ENCODE measurements around the gene PNPLA6.

Gene PNPLA6

DNA sequence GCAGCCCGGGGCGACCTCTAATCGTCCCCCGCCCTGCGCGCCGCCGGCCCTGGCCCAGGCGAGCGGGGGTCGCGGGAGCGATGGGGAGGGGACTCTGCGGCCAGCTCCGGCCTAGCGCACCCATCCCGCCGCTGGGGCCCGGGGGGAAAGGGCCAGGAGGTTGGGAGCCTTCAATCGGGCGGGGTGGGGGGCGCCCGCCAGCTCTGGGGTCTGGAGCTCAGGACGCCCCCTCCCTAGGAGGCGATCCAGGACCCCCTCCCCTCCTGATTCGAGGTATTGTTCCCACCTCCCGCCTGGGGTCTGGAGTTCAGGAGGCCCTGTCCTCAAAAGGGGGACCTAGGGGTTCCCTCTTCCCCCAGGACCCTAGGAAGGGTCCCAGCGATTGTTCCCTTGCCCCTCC lies 19.2 kb upstream of the PNPLA6 start:
- DNase-seq = peak; percentile 35

DNA sequence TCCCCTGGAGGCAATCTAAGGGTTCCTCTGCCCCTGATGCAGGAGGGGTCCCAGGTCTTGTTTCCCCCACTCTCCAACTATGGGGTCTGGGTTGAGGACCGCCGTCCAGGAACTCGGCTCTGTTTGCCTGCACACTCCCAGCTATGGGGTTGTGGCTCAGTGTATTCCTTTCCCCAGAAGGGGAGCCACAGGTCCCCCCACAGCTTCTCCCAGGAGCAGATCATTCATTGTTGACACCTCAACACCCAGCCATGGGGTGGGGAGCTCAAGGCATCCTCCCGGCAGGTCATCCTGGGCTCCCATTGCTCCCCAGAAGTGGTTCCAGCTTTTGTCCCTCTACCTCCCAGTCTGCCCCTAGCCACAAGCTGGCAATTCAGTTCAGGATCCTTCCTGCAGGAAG lies 18.6 kb upstream of the PNPLA6 start:
- peak; percentile 32 for DNase-seq

DNA sequence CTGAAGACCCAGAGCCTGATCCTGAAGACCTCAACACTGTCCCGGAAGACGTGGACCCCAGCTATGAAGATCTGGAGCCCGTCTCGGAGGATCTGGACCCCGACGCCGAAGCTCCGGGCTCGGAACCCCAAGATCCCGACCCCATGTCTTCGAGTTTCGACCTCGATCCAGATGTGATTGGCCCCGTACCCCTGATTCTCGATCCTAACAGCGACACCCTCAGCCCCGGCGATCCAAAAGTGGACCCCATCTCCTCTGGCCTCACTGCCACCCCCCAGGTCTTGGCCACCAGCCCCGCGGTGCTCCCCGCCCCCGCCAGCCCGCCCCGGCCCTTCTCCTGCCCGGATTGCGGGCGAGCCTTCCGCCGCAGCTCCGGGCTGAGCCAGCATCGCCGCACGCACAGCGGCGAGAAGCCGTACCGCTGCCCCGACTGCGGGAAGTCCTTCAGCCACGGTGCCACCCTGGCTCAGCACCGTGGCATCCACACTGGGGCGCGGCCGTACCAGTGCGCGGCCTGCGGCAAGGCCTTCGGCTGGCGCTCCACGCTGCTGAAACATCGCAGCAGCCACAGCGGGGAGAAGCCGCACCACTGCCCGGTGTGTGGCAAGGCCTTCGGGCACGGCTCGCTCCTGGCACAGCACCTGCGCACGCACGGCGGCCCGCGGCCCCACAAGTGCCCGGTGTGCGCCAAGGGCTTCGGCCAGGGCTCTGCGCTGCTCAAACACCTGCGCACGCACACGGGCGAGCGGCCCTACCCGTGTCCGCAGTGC lies 16.0 kb upstream of the PNPLA6 start:
- no peak for DNase-seq

DNA sequence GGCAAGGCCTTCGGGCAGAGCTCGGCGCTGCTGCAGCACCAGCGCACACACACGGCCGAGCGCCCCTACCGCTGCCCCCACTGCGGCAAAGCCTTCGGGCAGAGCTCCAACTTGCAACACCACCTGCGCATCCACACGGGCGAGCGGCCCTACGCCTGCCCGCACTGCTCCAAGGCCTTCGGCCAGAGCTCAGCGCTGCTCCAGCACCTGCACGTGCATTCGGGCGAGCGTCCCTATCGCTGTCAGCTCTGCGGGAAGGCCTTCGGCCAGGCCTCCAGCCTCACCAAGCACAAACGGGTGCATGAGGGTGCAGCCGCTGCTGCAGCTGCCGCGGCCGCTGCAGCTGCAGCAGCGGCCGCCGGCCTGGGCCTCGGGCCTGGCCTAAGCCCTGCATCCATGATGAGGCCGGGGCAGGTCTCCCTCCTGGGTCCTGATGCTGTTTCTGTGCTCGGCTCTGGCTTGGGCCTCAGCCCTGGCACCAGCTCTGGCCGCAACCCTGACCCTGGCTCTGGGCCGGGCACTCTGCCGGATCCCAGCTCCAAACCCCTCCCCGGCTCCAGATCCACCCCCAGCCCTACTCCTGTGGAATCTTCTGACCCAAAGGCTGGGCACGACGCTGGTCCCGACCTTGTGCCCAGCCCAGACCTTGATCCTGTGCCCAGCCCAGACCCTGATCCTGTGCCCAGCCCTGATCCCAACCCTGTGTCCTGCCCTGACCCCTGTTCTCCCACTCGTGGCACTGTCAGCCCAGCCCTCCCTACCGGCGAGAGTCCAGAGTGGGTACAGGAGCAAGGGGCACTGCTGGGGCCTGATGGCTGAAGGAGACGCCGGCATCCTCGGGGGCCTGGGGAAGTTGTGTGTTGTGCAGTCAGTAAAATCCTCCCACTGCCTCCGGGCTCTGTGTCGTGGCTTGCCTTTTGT lies 15.1 kb upstream of the PNPLA6 start:
- no peak for DNase-seq

DNA sequence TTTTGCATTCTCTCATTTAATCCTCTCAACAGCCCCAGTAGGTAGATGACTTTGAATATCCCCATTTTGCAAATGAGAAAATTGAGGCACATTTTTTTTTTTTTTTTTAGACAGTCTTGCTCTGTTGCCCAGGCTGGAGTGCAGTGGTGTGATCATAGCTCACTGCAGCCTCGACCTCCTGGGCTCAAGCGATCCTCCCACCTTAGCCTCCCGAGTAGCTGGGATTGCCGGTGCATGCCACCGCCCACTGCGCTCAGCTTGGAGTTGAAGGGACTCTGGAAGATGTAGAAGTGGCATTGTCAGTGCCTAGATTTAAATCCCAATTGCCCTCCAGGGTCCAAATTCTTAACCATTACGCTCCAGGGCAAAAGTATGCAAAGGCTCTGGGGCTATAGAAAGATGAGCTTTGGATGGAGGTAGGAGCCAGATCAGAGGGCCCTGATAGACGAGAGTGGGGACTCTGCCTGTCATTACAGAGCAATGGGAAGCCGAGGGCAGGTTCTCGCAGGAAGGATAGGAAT lies 13.9 kb upstream of the PNPLA6 start:
- DNase-seq = no peak

DNA sequence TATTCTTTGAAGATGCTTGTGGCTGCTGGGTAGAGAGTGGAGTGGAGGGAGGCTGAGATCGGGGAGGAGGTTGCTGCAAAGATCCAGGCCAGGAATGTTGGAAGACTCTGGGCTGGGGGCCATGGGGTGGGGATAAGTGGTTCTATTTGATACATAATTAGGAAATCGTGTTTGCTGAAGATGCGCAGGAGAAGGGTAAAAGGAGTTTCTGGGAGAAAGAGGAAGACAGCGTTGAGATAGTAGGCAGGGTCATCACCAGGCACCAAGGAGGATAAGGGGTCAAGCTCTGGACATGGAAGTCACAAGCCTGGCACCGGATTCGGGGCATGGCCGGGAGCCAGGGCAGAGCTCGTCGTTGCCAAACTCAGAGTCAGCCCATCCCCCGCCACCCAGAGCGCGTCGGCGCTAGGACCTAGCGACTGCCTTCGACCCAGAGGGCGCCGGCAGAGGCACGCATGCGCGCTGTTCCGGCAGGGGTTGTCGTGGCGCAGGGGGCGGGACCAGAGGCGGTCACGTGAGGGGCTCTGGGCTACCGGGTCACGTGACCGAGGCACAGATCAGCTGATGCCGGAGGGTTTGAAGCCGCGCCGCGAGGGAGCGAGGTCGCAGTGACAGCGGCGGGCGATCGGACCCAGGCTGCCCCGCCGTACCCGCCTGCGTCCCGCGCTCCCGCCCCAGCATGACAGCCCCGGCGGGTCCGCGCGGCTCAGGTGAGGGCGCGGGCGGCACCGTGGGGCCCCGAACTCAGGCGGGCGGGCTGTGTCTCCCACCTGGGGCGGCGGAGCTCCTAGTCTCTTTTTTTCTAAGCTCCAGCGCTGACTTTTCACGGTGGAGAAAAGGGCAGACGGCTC lies 13.2 kb upstream of the PNPLA6 start, which contains the start of gene MCOLN1:
MCOLN1 (plus strand) TSS at position 553 of the 851 bp plus-strand sequence; CDS start at position 680, 127 bp downstream.
- DNase-seq = peak; percentile 98

DNA sequence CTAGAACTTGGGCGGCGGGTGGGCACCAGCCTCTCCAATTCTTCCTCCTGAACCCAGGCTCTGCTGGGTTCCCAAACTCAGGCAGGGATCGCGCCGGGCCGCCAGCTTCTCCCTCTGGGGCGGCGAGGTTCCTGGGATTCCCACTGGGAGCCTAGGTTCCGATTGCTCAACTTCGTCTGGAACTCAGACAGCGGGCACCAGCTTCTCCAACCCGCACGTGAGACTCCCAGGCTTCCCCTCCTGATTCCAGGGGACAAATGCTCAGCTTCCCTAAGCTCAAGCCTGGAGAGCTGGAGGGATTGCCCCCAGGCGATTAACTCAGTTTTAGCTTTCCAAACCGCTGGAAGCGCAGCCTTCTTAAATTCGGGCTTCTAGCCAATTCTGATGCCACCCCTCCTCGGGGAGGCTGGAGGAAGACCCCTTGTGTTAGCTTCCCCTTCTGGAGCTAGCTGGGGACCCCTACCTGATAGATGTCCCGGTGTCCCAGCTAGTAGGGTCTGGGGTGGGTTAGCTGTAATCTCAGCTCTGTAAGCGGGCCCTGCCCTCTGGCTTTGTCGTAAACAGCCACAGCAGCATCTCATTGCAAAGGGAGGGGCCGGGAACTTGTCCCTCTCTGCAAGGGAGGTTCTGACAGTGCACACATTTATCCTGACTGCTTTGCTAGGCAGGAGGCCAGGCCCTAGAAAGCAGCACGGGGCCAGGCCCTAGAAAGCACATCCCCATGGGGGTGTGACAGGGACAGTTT lies 12.4 kb upstream of the PNPLA6 start:
- no peak for DNase-seq

DNA sequence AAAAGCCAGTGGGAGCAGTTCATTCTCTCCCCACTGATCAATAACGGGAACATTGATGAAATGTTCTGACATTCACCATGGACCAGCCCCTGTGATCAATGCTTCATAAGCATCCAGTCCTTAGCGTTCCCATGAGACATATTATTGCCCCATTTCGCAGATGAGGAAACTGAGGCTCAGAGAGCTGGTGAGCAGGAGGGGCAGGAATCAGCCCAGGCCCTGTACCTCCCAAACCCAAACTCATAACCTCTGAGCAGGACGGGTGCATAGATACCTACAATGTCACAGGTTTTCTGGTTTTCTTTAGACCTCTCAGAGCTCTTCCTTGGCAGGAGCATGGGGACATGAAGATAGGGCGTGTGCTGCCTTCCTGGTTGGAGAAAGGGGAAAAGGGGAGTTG lies 11.0 kb upstream of the PNPLA6 start:
- DNase-seq = no peak

DNA sequence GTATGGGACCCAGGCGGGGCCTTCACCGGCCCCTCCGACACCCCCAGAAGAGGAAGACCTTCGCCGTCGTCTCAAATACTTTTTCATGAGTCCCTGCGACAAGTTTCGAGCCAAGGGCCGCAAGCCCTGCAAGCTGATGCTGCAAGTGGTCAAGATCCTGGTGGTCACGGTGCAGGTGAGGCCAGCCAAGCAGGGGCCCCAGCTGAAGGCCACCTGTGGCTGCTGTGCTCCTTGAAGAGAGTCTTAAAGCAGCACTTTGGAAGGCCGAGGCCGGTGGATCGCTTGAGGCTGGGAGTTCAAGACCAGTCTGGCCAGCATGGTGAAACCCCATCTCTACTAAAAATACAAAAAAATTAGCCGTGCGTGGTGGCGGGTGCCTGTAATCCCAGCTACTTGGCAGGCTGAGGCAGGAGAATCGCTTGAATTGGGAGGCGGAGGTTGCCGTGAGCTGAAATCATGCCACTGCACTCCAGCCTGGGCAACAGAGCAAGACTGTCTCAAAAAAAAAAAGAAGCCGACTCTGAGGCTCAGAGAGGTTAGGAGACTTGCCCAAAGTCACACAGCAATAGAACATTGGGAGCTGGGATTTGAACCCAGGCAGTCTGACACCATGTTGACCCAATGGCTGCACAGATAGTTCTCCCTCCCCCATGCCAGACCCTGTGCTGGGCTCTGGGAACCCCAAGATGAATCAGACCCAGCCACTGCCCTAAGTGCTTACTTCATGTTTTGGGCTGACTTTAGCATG lies 10.4 kb upstream of the PNPLA6 start:
- no peak for DNase-seq

DNA sequence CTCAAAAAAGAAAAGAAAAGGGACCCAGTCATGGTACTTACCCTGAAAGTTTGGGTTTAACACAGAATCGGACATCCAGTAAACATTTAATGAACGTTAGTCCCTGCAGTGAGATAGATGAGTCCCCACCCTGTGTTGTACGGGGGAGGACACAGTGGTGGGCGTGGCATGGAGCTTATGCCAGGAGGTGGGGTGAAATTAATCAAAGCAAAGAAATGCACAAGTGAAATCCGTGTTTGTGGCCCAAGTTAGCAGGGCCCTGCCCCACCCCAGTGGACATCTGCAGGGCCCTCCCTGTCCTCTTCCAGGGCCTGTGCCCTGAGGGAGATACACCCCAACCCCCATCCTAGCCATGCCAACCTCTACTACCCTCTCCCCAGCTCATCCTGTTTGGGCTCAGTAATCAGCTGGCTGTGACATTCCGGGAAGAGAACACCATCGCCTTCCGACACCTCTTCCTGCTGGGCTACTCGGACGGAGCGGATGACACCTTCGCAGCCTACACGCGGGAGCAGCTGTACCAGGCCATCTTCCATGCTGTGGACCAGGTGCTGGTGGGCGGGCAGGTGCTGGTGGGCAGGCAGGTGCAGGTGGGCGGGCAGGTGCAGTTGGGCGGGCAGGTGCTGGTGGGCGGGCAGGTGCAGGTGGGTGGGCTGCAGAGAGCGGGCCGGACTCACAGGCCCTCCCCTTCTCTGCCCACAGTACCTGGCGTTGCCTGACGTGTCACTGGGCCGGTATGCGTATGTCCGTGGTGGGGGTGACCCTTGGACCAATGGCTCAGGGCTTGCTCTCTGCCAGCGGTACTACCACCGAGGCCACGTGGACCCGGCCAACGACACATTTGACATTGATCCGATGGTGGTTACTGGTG lies 9.2 kb upstream of the PNPLA6 start:
- DNase-seq = no peak

DNA sequence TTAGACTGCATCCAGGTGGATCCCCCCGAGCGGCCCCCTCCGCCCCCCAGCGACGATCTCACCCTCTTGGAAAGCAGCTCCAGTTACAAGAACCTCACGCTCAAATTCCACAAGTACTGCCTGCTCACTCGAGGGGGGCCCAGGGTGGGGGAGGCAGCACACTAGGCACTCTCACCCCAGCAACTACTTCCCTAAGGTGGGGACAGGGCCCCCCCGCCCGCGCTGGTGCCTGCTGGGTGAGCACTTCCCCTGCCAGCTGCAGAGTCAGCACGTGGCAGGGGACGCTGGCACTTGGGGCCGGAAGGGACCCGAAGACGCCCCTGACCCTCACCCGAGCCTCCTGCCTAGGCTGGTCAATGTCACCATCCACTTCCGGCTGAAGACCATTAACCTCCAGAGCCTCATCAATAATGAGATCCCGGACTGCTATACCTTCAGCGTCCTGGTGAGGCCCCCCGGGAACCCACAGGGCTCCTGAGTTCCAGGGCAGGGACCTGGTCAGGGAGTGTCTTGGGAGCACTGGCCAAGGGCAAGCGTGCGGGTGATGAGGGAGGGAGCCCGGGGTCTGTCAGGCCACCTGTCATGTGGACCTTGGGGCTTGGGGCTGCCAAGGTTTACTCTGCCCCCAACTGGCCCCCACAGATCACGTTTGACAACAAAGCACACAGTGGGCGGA lies 7.9 kb upstream of the PNPLA6 start:
- no peak for DNase-seq

DNA sequence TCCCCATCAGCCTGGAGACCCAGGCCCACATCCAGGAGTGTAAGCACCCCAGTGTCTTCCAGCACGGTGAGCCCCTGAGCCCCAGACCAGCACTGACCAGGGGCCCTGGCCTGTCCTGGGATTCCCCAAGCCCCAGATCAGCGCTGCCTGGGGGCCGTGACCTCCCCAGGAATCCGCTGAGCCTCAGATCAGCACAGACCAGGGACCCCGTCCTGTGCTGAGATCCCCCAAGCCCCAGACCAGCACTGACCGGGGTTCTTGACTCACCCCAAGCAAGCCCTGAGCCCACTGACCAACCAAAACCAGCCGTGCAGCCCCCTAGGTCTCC lies 7.4 kb upstream of the PNPLA6 start:
- no peak for DNase-seq

DNA sequence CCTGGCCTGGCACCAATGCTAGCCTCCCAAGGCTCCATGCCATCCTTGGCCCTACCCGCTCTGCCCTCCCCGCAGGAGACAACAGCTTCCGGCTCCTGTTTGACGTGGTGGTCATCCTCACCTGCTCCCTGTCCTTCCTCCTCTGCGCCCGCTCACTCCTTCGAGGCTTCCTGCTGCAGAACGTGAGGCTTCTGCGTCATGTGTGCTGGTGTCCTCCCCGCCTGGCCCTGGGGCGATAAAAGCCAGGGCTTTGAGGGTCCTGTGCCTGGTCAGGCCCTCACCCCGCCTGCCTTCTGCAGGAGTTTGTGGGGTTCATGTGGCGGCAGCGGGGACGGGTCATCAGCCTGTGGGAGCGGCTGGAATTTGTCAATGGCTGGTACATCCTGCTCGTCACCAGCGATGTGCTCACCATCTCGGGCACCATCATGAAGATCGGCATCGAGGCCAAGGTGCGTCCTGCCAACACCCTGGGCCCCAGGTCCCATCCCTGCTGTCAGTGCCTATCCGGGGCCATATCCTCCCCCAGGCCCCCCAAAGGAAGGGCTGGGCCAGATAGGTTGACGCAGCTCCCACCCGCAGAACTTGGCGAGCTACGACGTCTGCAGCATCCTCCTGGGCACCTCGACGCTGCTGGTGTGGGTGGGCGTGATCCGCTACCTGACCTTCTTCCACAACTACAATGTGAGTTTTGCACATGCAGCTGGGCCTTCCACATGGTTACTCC lies 6.8 kb upstream of the PNPLA6 start:
- no peak for DNase-seq

DNA sequence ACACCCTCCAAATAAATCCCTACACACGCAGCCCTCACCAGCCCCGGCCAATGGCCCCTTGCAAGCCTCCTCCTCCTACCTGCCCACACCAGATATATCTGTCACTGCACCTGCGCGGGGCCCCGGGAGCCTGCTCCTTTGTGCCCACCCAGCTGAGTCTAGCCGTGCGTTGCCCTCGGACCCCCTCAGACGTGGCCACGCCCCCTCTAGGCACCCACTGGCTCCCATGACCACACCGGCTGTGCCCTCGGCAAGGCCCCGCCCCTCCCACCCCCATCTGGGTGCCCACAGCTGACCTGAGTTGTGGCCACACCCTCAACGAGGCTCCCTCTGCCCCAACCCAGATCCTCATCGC lies 6.3 kb upstream of the PNPLA6 start:
- no peak for DNase-seq

DNA sequence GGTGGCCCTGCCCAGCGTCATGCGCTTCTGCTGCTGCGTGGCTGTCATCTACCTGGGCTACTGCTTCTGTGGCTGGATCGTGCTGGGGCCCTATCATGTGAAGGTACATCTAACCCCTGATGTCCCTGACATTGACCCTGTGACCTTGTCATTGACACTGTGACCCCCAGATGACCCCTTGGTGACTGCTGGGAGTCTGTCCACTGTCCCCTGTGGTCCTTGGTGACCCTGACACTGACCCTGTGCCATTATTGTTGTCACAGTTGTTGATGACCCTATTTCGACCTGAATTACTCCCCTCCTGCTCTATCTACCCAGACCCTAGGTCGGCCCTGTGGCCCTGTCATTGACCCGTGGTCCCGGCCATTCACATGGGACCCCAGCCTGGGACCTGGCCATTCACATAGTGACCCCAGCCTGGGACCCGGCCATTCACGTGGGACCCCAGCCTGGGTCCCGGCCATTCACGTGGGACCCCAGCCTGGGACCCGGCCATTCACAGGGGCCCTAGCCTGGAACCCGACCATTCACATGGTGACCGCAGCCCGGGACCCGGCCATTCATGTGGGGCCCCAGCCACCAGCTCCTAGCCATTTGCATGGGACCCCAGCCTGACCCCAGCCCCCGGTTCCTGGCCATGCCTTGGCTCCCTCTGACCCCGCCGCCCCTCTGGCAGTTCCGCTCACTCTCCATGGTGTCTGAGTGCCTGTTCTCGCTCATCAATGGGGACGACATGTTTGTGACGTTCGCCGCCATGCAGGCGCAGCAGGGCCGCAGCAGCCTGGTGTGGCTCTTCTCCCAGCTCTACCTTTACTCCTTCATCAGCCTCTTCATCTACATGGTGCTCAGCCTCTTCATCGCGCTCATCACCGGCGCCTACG lies 5.7 kb upstream of the PNPLA6 start:
- DNase-seq = no peak

DNA sequence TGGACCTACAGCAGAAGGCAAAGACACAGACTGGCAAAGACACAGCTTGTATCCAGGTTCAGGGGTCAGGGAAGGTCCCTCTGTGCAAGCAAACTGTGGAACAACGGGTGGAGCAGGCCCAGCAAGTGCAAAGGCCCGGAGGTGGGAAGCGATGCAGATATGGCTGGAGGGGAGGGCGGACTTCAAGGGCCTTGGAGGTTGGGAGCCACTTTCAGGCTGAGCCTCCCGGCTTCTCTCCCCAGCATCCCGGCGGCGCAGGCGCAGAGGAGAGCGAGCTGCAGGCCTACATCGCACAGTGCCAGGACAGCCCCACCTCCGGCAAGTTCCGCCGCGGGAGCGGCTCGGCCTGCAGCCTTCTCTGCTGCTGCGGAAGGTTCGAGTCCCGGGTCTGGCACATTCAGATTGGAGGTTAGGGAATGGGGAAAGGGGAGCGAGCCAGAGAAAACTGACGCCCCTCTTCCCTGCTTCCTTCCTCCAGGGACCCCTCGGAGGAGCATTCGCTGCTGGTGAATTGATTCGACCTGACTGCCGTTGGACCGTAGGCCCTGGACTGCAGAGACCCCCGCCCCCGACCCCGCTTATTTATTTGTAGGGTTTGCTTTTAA lies 2.1 kb upstream of the PNPLA6 start:
- peak; percentile 81 for DNase-seq

DNA sequence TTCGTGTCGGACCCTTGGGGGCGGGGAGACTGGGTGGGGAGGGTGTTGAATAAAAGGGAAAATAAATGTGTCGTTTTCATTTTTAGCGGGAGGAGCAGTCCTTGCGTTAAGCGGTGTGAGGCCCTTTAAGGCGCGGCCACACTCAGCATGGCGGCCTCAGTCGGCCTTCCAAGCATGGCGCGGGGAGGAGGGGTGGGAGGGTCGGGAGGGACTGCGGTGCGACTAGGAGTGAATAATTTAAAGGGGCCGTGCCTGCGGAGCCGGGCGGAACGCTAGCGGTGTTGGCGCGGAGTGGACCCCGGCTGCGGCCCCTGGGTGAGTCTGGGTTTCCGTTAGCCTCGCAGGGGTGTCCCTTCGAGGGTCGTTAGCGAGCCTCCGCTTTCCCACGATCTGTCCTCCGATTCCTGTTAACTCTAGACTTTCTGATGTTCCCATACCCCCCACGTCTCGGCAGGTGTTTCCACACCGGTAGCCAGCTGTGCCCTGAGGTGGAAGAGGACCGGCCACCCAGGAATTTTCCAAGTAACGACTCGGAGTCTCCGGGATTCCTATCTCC lies 1.5 kb upstream of the PNPLA6 start:
- DNase-seq = peak; percentile 87

All from retina (tissue), 1 donor.